Cortex of kidney (tissue), 1 donor: ENCODE results near the gene SCG5.

Source experiments
- DNase-seq: peaks from one replicate; lab custom pipeline; 2025; lab: John Stamatoyannopoulos, UW

SCG5 gene

GRCh38 chr15:32691689-32692038 lies 50.2 kb downstream of the SCG5 start:
- DNase-seq = no peak

DNA sequence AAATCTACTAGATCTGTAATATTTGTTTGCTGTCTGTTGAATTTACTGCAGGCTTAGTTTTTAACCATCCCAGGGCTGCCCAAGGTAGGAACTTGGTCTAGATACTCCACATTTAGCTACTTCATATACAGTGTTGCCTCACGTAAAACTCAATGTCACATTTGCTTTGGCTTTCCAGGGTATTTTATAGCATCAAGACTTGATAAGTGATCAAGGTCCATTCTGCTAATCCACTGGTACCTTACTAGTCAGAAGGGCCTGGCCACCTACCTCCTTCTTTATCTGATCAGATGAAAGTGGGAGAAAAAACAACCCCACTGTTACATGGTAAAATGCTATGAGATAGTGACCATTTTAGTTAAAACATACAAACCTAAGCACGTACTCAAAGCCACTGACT lies 50.8 kb downstream of the SCG5 start:
- DNase-seq = no peak

DNA sequence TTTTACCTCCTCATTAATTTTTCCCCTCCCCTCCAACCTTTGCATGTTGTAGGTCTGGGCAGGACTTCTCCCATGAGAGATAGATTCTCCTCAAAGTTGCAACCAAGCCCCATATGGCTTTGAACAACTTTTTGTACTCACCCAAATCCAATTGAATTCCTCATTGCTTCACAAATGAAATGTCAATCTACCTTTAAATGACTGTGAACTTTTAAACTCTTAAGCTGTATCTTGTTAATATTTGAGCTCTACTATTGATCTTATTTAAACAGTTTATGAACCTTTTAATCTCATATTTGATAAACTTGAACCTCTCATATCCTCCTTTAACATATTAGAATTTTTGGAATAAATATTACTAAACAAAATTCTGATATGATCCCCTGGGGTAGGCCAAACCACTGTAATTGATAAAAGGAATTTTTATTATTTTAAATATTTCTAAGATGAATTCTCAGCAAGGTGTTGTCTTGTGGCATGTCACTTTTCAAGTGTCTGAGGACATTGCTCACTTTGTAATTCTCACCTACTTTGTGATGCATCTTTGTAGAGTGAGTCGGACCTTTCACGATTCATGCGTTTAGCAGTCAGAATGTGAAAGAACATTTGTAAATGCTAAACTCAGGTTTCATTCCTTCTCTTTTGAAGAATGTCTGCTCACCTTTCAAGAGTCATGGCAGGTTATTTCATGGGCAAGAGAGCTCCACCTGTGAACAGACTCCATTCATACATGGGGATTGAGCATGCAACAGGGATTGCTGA lies 52.9 kb downstream of the SCG5 start:
- DNase-seq = no peak

- DNase-seq = no peak
Observed at GRCh38 chr15:32698773-32699390, 57.4 kb downstream of the SCG5 start.

DNA sequence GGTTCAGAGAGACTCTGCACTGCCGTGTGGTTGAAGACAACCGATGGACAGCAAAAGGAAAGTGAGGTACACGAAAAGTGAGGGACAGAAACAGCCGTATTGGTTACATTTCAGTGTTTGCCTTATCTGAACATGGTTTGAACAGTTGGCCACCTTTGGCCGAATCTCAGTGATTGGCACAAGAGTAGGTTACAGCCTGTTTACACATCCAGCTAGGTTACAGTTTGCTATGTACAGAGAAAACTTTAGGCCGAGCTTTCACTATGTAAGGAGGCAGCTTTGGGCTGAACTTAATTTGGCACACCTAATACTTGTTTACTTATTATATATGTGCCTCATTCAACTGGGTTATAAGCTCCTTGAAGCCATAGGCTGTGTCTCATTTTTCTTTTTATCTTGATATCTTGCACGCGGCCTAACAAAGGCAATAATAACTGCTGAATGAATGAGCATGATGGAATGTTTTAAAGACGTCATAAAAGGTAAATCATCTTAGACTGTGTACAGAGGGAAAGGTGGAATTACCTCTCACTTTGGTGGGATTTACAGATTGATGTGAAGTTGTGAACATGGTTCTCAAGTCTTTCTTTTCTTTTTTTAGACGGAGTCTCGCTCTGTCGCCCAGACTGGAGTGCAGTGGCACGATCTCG lies 59.1 kb downstream of the SCG5 start:
- no peak for DNase-seq

DNA sequence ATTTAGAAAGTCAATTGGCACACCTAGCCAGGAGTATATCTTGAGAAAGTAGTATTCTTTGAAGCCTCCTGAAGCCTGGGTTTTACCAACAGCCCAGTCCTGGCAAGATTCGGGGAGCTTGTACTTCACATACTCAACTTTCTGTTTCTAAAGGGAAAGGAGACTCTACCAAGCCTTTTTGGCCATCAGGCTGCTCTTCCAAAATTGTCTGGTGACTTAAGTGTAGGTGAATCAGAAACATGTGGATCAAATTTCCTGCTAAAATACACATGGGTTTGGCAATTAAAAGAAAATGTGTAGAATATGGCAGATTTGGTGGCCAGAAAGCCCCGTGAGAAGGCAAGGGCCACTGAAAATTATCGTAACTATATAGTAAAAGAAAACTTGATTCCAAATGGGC lies 60.4 kb downstream of the SCG5 start:
- DNase-seq = no peak

GRCh38 chr15:32704395-32704981 lies 63.0 kb downstream of the SCG5 start:
- DNase-seq = no peak

DNA sequence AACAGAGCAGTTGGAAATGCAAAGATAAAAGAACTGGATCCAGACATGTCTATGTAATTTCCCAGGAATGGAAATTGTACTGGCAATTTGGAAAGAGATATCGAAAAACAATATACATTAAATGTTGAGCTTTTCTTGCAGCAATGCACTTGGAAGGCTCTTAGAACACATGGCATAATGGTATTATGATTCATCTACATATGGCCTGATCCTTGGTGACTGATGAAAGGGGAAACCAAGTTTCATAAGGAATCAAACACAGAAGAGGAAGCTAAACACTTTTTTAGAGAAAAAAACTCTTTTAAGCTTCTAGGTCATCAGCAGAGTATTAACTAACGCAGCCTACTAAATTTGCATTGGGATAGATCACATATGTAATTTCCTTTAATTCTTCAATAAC lies 63.9 kb downstream of the SCG5 start:
- DNase-seq = no peak

DNA sequence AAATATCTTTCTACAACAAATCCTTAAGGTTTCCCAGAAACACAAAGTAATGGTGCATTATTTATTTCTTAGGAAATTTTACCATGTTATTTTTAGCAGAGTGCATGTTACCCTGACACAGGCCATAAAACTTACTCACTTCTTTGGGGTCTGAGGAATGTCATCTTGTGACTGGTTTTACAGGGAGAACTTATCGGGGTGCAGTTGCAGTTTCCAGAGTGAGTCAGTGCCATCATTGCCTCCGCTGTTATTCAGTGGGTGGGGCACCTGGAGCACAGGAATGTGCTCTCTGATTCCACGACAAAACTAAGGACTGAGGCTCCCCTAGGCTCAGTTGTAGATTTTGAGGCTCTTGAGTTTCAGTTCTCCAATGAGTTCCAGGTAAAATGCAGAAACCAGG lies 65.2 kb downstream of the SCG5 start:
- no peak for DNase-seq

- DNase-seq = no peak
Observed at GRCh38 chr15:32707436-32707835, 65.9 kb downstream of the SCG5 start.

DNA sequence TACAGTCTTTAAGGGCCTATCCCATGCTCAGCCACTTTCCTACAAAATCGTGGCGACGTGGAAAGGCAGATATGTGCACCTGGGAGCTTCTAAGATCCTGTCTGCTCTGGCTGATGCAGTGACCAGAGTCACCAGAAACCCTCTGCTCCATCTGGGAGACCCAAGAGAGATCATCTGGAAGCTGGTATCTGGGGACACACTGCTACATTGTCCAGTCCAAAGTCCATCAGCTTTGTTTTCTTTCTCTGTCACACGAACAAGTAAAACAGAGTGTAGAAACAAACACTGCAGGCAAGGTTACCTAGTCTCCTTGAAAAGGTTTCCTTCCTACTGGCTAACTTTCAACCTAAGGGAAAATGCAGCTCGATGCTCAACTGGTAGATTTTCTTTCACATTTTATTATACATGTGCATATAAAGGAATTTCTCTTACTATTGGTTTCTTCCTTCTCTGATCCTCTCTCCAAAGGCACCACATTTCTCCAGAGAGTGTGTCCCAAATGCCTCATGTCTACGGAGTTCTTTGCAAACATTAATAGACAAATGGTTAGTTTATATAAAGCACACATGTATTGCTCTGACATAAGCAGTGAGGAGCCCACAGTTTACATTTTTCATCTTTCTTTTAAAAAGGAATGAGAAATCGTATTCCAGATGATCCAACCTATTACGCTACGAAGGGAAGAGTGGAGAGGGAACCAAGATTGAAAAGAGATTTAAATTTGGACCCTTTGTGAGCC lies 68.0 kb downstream of the SCG5 start:
- DNase-seq = no peak

DNA sequence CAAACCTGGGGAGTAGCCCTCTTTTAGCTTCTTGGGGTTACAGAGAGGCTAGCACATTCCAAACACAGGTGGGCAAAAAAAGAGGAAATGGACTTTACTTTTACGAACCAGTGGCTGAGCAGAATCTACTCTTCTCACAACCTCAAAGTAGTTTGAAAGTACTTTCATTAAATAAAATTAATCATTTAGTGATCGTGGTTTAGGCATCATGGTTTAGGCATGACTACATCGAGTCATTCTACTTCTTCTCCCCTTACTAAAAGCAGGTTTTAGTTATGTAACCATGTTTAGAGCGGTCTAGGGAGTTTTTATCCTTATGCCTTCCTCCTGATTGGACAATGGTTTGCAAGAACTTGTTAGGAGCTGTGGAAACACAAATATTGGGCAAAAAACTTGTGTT lies 73.8 kb downstream of the SCG5 start:
- no peak for DNase-seq

- no peak for DNase-seq
Observed at GRCh38 chr15:32716216-32716914, 74.9 kb downstream of the SCG5 start.

GRCh38 chr15:32716915-32717425 lies 75.5 kb downstream of the SCG5 start:
- no peak for DNase-seq

GRCh38 chr15:32717426-32718226 lies 76.1 kb downstream of the SCG5 start, which contains the start of gene GREM1:
Gene GREM1 (plus strand): TSS chr15:32718004. CDS start chr15:32730691, 12,687 bp downstream.
- no peak for DNase-seq

DNA sequence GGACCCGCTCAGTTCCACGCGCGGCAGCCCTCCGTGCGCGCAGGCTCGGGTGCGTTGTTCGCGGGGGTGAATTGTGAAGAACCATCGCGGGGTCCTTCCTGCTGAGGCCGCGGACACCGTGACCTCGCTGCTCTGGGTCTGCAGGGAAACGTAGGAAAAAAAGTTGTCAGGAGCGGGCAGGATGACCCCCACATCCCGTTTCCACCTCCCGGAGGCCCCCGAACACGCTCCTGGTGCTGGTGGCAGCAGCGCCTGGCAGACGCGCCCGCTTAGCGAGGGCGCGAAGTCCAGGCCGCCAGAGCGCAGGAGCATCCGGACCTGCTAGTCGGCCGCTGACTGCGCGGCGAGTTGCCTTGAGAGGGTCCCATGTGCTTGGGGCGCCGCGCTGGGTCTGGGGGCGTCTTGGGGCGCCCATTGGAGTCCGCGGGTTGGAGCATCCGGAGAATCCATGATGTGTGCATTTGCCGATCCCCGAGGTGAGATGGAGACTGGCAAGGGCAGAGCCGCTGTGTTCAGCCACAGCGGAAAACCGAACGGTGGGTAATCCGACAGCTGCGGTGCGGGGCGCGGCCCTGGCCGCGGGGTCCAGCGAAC lies 76.8 kb downstream of the SCG5 start:
- no peak for DNase-seq

DNA sequence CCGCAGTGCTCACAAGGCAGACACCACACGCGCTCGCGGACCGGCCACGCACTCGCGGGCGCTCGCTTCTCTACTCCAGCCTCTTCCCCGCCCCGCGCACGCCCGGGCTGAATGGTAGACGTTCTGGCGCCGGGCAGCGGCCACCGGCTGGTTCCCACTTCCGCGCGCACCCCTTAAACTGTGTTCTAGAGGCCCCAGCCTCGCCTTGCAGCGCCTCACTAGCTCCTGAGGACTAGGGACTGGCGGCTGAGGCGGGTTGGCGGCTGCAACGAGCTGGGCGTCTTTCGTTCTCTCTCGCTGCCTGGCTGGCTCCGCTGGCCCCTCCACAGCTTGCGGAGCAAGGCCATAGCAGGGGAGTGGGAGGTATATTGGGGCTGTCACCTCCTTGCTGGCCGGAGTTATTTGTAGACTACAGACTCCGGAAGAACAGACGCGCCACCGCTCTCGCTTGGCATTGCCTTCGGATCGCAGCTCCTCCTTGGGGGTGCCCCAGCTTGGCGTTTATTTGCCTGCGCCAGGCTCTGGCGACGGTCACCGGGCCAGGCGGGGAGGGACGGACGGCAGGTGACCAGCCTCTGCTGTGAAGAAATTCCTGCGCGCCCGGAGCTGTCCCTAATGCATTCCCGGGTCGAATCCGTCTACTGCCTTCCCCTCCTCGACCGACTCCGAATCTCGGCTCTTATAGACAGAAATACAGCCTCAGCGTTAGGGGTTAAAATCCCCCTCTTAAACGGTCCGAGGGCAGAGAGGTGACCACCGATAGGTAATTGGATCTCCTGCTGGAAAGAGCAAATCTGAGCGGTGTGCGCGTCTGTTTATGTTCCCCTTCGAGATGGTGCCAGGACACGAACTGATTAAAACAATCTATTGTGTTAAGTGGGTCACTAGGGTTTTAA lies 77.6 kb downstream of the SCG5 start:
- no peak for DNase-seq

DNA sequence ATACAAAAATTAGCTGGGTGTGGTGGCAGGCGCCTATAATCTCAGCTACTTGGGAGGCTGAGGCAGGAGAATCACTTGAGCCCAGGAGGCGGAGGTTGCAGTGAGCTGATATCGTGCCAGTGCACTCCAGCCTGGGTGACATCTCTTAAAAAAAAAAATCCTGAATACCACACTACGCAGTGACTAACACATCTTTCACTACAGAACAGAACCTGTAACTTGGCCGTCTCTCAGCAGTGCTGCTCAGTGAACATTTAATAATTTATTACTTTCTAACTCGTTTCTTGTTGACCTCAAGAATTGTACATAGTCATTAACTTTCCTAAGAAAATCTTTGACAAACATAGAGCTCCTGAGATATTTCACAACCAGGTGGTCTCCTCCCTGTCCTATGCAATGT lies 80.1 kb downstream of the SCG5 start:
- no peak for DNase-seq

DNA sequence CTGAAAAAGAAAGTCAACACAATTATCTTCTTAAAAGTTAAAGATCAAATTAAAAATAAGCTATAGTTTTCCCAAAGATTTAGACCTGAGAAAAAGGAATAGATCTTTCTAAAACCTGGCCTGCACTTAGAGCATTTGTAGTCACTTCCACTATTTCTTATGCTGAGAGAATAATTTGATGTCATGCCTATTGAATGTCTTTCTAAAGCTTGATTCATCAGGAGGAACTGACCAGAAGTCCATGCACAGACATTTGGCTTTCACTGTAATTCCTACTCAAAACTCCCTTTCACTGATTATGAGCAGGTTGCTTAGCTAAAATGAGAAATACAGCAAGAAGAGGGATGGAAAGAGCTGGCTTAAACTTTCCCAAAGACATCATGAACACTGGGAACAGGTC lies 80.6 kb downstream of the SCG5 start:
- no peak for DNase-seq
